Stimulated activated CD4-positive, alpha-beta T cell treated with anti-CD3 and anti-CD28 coated beads, Interleukin-2, amount 100 ng/mL, for 48 hours (primary cell): ENCODE results near the gene SLC23A2.

Experiments
- DNase-seq, 2 donors: peaks; one replicate each; pipeline ENCODE4 v3.0.0-alpha.2; 2020

Gene SLC23A2

GRCh38 chr20:4962241-4962855, 39.0 kb downstream of the SLC23A2 start:
- peak in 1 of 2 donors; percentile 13 for DNase-seq

- DNase-seq, result no peak
These were observed 39.6 kb downstream of the SLC23A2 start for GRCh38 chr20:4961746-4962145.

GRCh38 chr20:4959592-4959991, 41.7 kb downstream of the SLC23A2 start:
- DNase-seq, result no peak

- no peak for DNase-seq
These were observed 43.4 kb downstream of the SLC23A2 start for GRCh38 chr20:4957939-4958362.

- DNase-seq, result no peak
These were observed 44.1 kb downstream of the SLC23A2 start for GRCh38 chr20:4957187-4957586.

GRCh38 chr20:4956200-4956810, 45.0 kb downstream of the SLC23A2 start:
- DNase-seq, result no peak

- no peak for DNase-seq
These were observed 47.4 kb downstream of the SLC23A2 start for GRCh38 chr20:4953881-4954280.

- DNase-seq, result no peak
These were observed 49.1 kb downstream of the SLC23A2 start for GRCh38 chr20:4952229-4952628.

- no peak for DNase-seq
These were observed 50.0 kb downstream of the SLC23A2 start for GRCh38 chr20:4951299-4951698.

- DNase-seq, result no peak
These were observed 50.5 kb downstream of the SLC23A2 start for GRCh38 chr20:4950841-4951240.

- DNase-seq, result no peak
These were observed 50.9 kb downstream of the SLC23A2 start for GRCh38 chr20:4950437-4950836.

GRCh38 chr20:4949833-4950178, 51.5 kb downstream of the SLC23A2 start:
- peak in 1 of 2 donors; percentile 9 for DNase-seq

- no peak for DNase-seq
These were observed 53.3 kb downstream of the SLC23A2 start for GRCh38 chr20:4947817-4948559.

- DNase-seq, result no peak
These were observed 54.3 kb downstream of the SLC23A2 start for GRCh38 chr20:4946986-4947385.

- no peak for DNase-seq
These were observed 54.7 kb downstream of the SLC23A2 start for GRCh38 chr20:4946585-4946984.

- DNase-seq, result no peak
These were observed 56.6 kb downstream of the SLC23A2 start for GRCh38 chr20:4944518-4945313.

GRCh38 chr20:4942331-4942730, 59.0 kb downstream of the SLC23A2 start:
- DNase-seq, result no peak

- DNase-seq, result no peak
These were observed 63.6 kb downstream of the SLC23A2 start for GRCh38 chr20:4937407-4938319.

GRCh38 chr20:4936851-4937406, 64.4 kb downstream of the SLC23A2 start:
- no peak for DNase-seq

- no peak for DNase-seq
These were observed 64.9 kb downstream of the SLC23A2 start for GRCh38 chr20:4936392-4936850.

GRCh38 chr20:4932061-4932460, 69.2 kb downstream of the SLC23A2 start:
- no peak for DNase-seq
